Measurements from ENCODE around the gene PCDHGB4.

DNA sequence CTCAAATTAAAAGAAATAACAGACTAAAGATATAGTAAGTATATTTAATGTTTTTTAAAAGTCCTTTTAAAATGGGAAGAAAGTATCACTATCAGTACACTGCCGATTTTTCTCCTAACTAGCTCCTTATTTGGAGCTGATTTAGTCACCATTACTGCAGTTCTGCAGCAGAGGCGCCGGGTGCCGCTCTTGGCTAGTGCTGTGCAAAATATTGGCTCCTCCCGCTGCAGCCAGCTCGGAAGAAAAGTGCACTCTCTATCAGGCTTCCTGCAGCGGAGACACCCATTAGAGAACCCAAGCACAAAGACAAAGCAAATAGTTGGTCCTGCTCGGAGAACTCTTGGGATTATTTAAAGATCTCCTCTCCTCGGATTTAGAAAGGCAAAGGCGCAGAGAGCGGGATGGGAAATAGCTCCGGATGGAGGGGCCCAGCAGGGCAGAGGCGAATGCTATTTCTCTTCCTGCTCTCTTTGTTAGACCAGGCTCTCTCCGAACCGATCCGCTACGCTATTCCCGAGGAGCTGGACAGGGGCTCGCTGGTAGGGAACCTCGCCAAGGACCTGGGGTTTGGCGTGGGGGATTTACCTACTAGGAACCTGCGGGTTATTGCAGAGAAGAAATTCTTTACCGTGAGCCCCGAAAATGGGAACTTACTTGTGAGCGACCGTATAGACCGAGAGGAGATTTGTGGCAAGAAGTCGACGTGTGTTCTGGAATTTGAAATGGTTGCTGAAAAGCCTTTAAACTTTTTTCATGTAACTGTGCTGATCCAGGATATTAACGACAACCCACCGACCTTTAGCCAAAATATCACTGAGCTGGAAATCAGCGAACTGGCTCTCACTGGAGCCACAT is 17.3 kb upstream of the PCDHGB4 start, which contains the start of gene PCDHGB3:
- TF ChIP-seq, protein P1, sequence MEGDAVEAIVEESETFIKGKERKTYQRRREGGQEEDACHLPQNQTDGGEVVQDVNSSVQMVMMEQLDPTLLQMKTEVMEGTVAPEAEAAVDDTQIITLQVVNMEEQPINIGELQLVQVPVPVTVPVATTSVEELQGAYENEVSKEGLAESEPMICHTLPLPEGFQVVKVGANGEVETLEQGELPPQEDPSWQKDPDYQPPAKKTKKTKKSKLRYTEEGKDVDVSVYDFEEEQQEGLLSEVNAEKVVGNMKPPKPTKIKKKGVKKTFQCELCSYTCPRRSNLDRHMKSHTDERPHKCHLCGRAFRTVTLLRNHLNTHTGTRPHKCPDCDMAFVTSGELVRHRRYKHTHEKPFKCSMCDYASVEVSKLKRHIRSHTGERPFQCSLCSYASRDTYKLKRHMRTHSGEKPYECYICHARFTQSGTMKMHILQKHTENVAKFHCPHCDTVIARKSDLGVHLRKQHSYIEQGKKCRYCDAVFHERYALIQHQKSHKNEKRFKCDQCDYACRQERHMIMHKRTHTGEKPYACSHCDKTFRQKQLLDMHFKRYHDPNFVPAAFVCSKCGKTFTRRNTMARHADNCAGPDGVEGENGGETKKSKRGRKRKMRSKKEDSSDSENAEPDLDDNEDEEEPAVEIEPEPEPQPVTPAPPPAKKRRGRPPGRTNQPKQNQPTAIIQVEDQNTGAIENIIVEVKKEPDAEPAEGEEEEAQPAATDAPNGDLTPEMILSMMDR (conservative IDR thresholded peaks at IDR 0.05): peak; percentile 29; the same call in 1 of the 2 replicates
- no peak for TF ChIP-seq EZH2 (IDR thresholded peaks at IDR 0.05; ENCODE audit: low read depth)

Measured in PC-9 (cell line).